Fibroblast of skin of scalp (primary cell): ENCODE data around the gene KLRC2.
"Not testable (repeated sequence)": the region's sequence is repeated elsewhere in the genome, so short reads cannot be mapped to it uniquely, and the experiment has no call there.

Source experiments
- DNase-seq: peaks from one replicate; pipeline ENCODE4 v3.0.0-alpha.2; 2013

KLRC2 gene

GRCh38 chr12:10404798-10405197 lies 31.0 kb downstream of the KLRC2 start:
- DNase-seq, result no peak

- no peak for DNase-seq
Measured at GRCh38 chr12:10400829-10401228, 35.0 kb downstream of the KLRC2 start.

- DNase-seq, result no peak
Measured at GRCh38 chr12:10398168-10398567, 37.6 kb downstream of the KLRC2 start.

- no peak for DNase-seq
Measured at GRCh38 chr12:10397296-10397695, 38.5 kb downstream of the KLRC2 start.

GRCh38 chr12:10396176-10396575 lies 39.6 kb downstream of the KLRC2 start:
- DNase-seq, result not testable (repeated sequence)

- DNase-seq, result peak; percentile 88
Measured at GRCh38 chr12:10395390-10395998, 40.3 kb downstream of the KLRC2 start.

GRCh38 chr12:10394531-10395152 lies 41.2 kb downstream of the KLRC2 start:
- DNase-seq, result not testable (repeated sequence)

GRCh38 chr12:10393291-10393690 lies 42.5 kb downstream of the KLRC2 start:
- no peak for DNase-seq

- DNase-seq, result peak; percentile 94
Measured at GRCh38 chr12:10392394-10392930, 43.3 kb downstream of the KLRC2 start.

- not testable (repeated sequence) for DNase-seq
Measured at GRCh38 chr12:10390991-10391390, 44.8 kb downstream of the KLRC2 start.

- no peak for DNase-seq
Measured at GRCh38 chr12:10389904-10390303, 45.9 kb downstream of the KLRC2 start, which contains the start of gene KLRK1. TSS of gene KLRK1 (minus strand) at chr12:10390041. CDS start at chr12:10388810, 1,231 bp downstream.

- no peak for DNase-seq
Measured at GRCh38 chr12:10388624-10389413, 47.0 kb downstream of the KLRC2 start.

- DNase-seq, result not testable (repeated sequence)
Measured at GRCh38 chr12:10387498-10387897, 48.3 kb downstream of the KLRC2 start.

- no peak for DNase-seq
Measured at GRCh38 chr12:10386857-10387256, 49.0 kb downstream of the KLRC2 start.

GRCh38 chr12:10385166-10385613 lies 50.6 kb downstream of the KLRC2 start:
- peak; percentile 83 for DNase-seq

GRCh38 chr12:10384191-10384590 lies 51.6 kb downstream of the KLRC2 start:
- DNase-seq, result no peak

- DNase-seq, result no peak
Measured at GRCh38 chr12:10381928-10382628, 53.7 kb downstream of the KLRC2 start.
